SJCRH30 (cell line): ENCODE results near the gene AAK1. TPM values are rescaled to one million over a fixed set of nuclear protein-coding genes. Genes with fewer than 3 reads are reported as not detected.
A peak's percentile ranks its signal among the peaks of the same experiment; 100 is the strongest.
"Not testable (repeated sequence)": the region's sequence is repeated elsewhere in the genome, so short reads cannot be mapped to it uniquely, and the experiment has no call there.

ENCODE experiments used
- DNase-seq, 2 experiments: peaks; one replicate each; pipeline ENCODE4 v3.0.0-alpha.2; 2015 to 2020
- H3K27ac ChIP-seq: fragments of 250-450 bp; sonication (Bioruptor Pico); 2 replicates; pipeline ENCODE4 v1.5.1; 2020; ENCODE audit warnings: mild to moderate bottlenecking, moderate library complexity
- H3K27me3 ChIP-seq: fragments of 250-450 bp; sonication (Bioruptor Pico); 2 replicates; pipeline ENCODE4 v1.5.1; 2020; ENCODE audit warnings: mild to moderate bottlenecking, moderate library complexity
- H3K36me3 ChIP-seq: fragments of 250-450 bp; sonication (Bioruptor Pico); 2 replicates; pipeline ENCODE4 v1.5.1; 2020; ENCODE audit warnings: mild to moderate bottlenecking, moderate library complexity
- H3K4me1 ChIP-seq: fragments of 250-450 bp; sonication (Bioruptor Pico); 2 replicates; pipeline ENCODE4 v1.5.1; 2020; ENCODE audit warnings: mild to moderate bottlenecking, moderate library complexity
- H3K4me3 ChIP-seq: fragments of 250-450 bp; sonication (Bioruptor Pico); 2 replicates; pipeline ENCODE4 v1.5.1; 2020; ENCODE audit warnings: mild to moderate bottlenecking, moderate library complexity
- H3K9me3 ChIP-seq: fragments of 250-450 bp; sonication (Bioruptor Pico); replicated peaks from 2 replicates; pipeline ENCODE4 v1.5.1; 2020; ENCODE audit warnings: mild to moderate bottlenecking, moderate library complexity
- total RNA-seq: library from RNA; depleted of rRNA; stranded (reverse); fragments of >200 nt; shearing (Covaris generic); gene quantifications from 2 replicates; pipeline ENCODE4 v1.2.3, GENCODE V29; 2014

AAK1 gene
- total RNA-seq, 1 experiment from 2014 or later: 34.8 TPM

- H3K27ac ChIP-seq: no peak overlapping the region
- no peaks in the 10 kb centered on the region for H3K4me1 ChIP-seq
- no peak for DNase-seq
- H3K36me3 ChIP-seq: no peaks in the 10 kb centered on the region
- H3K9me3 ChIP-seq: no peaks in the 10 kb centered on the region
- no peak overlapping the region for H3K4me3 ChIP-seq
- no peaks in the 10 kb centered on the region for H3K27me3 ChIP-seq
Observed at GRCh38 chr2:69588403-69588802, 55.1 kb downstream of the AAK1 start.

- Histone ChIP-seq H3K27ac (no peak overlapping the region), H3K4me3 (no peak overlapping the region), H3K27me3 (no peaks in the 10 kb centered on the region), H3K36me3 (no peaks in the 10 kb centered on the region), H3K9me3 (no peaks in the 10 kb centered on the region), H3K4me1 (peaks cover 18% of the 10 kb centered on the region)
- DNase-seq: no peak
Observed at GRCh38 chr2:69585855-69586555, 57.5 kb downstream of the AAK1 start.

GRCh38 chr2:69584127-69584889 lies 59.2 kb downstream of the AAK1 start:
- peaks cover 18% of the 10 kb centered on the region for H3K4me1 ChIP-seq
- H3K27ac ChIP-seq: no peak overlapping the region
- no peak for DNase-seq
- H3K4me3 ChIP-seq: no peak overlapping the region
- H3K9me3 ChIP-seq: no peaks in the 10 kb centered on the region
- no peaks in the 10 kb centered on the region for H3K36me3 ChIP-seq
- no peaks in the 10 kb centered on the region for H3K27me3 ChIP-seq

- DNase-seq: no peak
- H3K27ac ChIP-seq: no peak overlapping the region
Observed at GRCh38 chr2:69583321-69583833, 60.2 kb downstream of the AAK1 start.

GRCh38 chr2:69582582-69583176 lies 60.9 kb downstream of the AAK1 start:
- H3K36me3 ChIP-seq: no peaks in the 10 kb centered on the region
- H3K9me3 ChIP-seq: no peaks in the 10 kb centered on the region
- no peaks in the 10 kb centered on the region for H3K27me3 ChIP-seq
- no peak overlapping the region for H3K4me3 ChIP-seq
- DNase-seq: peak in 1 of 2 experiments; percentile 29
- peaks cover 33% of the 10 kb centered on the region for H3K4me1 ChIP-seq
- H3K27ac ChIP-seq: no peak overlapping the region

More at GRCh38 chr2:69583321-69583833, 60.2 kb downstream of the AAK1 start:
- Histone ChIP-seq H3K27me3 (no peaks in the 10 kb centered on the region), H3K36me3 (no peaks in the 10 kb centered on the region), H3K4me3 (no peak overlapping the region), H3K4me1 (peaks cover 26% of the 10 kb centered on the region), H3K9me3 (no peaks in the 10 kb centered on the region)

GRCh38 chr2:69581774-69582581 lies 61.6 kb downstream of the AAK1 start:
- Histone ChIP-seq H3K4me1 (peaks cover 38% of the 10 kb centered on the region), H3K9me3 (no peaks in the 10 kb centered on the region), H3K27ac (no peak overlapping the region), H3K36me3 (no peaks in the 10 kb centered on the region), H3K27me3 (no peaks in the 10 kb centered on the region), H3K4me3 (no peak overlapping the region)
- peak; percentile 18 to 36 for DNase-seq

- no peak overlapping the region for H3K27ac ChIP-seq
- peaks cover 49% of the 10 kb centered on the region for H3K4me1 ChIP-seq
- H3K4me3 ChIP-seq: no peak overlapping the region
- no peaks in the 10 kb centered on the region for H3K36me3 ChIP-seq
- no peak for DNase-seq
- H3K9me3 ChIP-seq: no peaks in the 10 kb centered on the region
- no peaks in the 10 kb centered on the region for H3K27me3 ChIP-seq
Observed at GRCh38 chr2:69580486-69580885, 63.1 kb downstream of the AAK1 start.

GRCh38 chr2:69579536-69579935 lies 64.0 kb downstream of the AAK1 start:
- Histone ChIP-seq H3K27ac (no peak overlapping the region), H3K4me1 (peaks cover 49% of the 10 kb centered on the region), H3K9me3 (no peaks in the 10 kb centered on the region), H3K36me3 (no peaks in the 10 kb centered on the region), H3K27me3 (no peaks in the 10 kb centered on the region), H3K4me3 (no peak overlapping the region)
- DNase-seq: no peak

GRCh38 chr2:69578198-69578540 lies 65.4 kb downstream of the AAK1 start:
- Histone ChIP-seq H3K27ac (peak overlapping the region; percentile 85), H3K4me1 (peaks cover 49% of the 10 kb centered on the region), H3K36me3 (no peaks in the 10 kb centered on the region), H3K4me3 (peak overlapping the region; percentile 21), H3K27me3 (no peaks in the 10 kb centered on the region), H3K9me3 (no peaks in the 10 kb centered on the region)
- peak; percentile 65 to 90 for DNase-seq

- Histone ChIP-seq H3K9me3 (no peaks in the 10 kb centered on the region), H3K27me3 (no peaks in the 10 kb centered on the region), H3K27ac (peak overlapping the region; percentile 85), H3K36me3 (no peaks in the 10 kb centered on the region), H3K4me3 (peak overlapping the region; percentile 21), H3K4me1 (peaks cover 44% of the 10 kb centered on the region)
- peak; percentile 96 to 99 for DNase-seq
Observed at GRCh38 chr2:69577467-69578197, 65.9 kb downstream of the AAK1 start.

GRCh38 chr2:69576880-69577279 lies 66.7 kb downstream of the AAK1 start:
- Histone ChIP-seq H3K36me3 (no peaks in the 10 kb centered on the region), H3K4me1 (peaks cover 37% of the 10 kb centered on the region), H3K27me3 (no peaks in the 10 kb centered on the region), H3K4me3 (no peak overlapping the region), H3K27ac (peak overlapping the region; percentile 85), H3K9me3 (no peaks in the 10 kb centered on the region)
- DNase-seq: peak; percentile 11 to 47

- Histone ChIP-seq H3K27ac (no peak overlapping the region), H3K9me3 (no peaks in the 10 kb centered on the region), H3K4me1 (peaks cover 31% of the 10 kb centered on the region), H3K36me3 (no peaks in the 10 kb centered on the region), H3K27me3 (no peaks in the 10 kb centered on the region), H3K4me3 (no peak overlapping the region)
- DNase-seq: peak in 1 of 2 experiments; percentile 20
Observed at GRCh38 chr2:69575926-69576325, 67.6 kb downstream of the AAK1 start.

- H3K36me3 ChIP-seq, DNase-seq, H3K9me3 ChIP-seq, H3K27ac ChIP-seq, H3K27me3 ChIP-seq, H3K4me3 ChIP-seq: not testable (repeated sequence)
- peaks cover 31% of the 10 kb centered on the region for H3K4me1 ChIP-seq
Observed at GRCh38 chr2:69575371-69575770, 68.2 kb downstream of the AAK1 start.

- H3K36me3 ChIP-seq: no peaks in the 10 kb centered on the region
- H3K4me3 ChIP-seq: no peak overlapping the region
- no peak overlapping the region for H3K27ac ChIP-seq
- no peak for DNase-seq
- peaks cover 16% of the 10 kb centered on the region for H3K4me1 ChIP-seq
- no peaks in the 10 kb centered on the region for H3K9me3 ChIP-seq
- H3K27me3 ChIP-seq: no peaks in the 10 kb centered on the region
Observed at GRCh38 chr2:69572641-69573040, 70.9 kb downstream of the AAK1 start.
